Left lung (tissue), 10 donors: Measurements from ENCODE around the gene IRAK2. TPM values are rescaled to one million over a fixed set of nuclear protein-coding genes. Genes with fewer than 3 reads are reported as not detected.

Experiments
- ATAC-seq: fragments of 200-7000 bp; cut with Tn5 transposase; one replicate; pipeline ENCODE4 v1.9.1; 2020; ENCODE audit warnings: moderate library complexity
- DNase-seq, 4 donors: peaks; one replicate each; pipeline ENCODE4 v3.0.0-alpha.2; 2013 to 2020
- H3K27ac ChIP-seq, 2 donors: fragments of 200-600 bp; sonication (generic) in 1 of 2; one replicate each; pipeline versions ENCODE4 v1.5.0 to v1.8.0; 2020 to 2021
- H3K27me3 ChIP-seq, 2 donors: fragments of 200-600 bp; sonication (generic) in 1 of 2; one replicate each; pipeline versions ENCODE4 v1.5.0 to v1.8.0; 2020 to 2021
- H3K36me3 ChIP-seq, 2 donors: fragments of 200-600 bp; sonication (generic) in 1 of 2; one replicate each; pipeline versions ENCODE4 v1.5.0 to v1.8.0; 2020 to 2021
- H3K4me1 ChIP-seq, 2 donors: fragments of 200-600 bp; one replicate each; pipeline ENCODE4 v1.8.0; 2021
- H3K4me3 ChIP-seq, 2 donors: fragments of 200-600 bp; sonication (generic) in 1 of 2; one replicate each; pipeline versions ENCODE4 v1.5.0 to v1.8.0; 2020 to 2021; ENCODE audit warnings: mild to moderate bottlenecking in 1 of 2
- H3K9me3 ChIP-seq, 2 donors: fragments of 200-600 bp; sonication (generic) in 1 of 2; one replicate each; pipeline versions ENCODE4 v1.5.0 to v1.8.0; 2020 to 2021
- CTCF ChIP-seq, 2 donors: fragments of 200-600 bp; sonication (generic) in 1 of 2; IDR thresholded peaks; one replicate each; pipeline versions ENCODE4 v1.5.0 to v1.8.0; 2021; ENCODE audit warnings: antibody characterized with exemption in 2 of 2
- intact Hi-C, 2 donors: fragments of 100-400 bp; cut with DNase I; formaldehyde crosslinking; loops; one replicate each; pipeline versions ENCODE4 v1.11.2 to v1.14.2; 2022
- polyA plus RNA-seq, 6 donors: library from polyadenylated mRNA; unstranded; fragments of 120-200 nt; gene quantifications; one replicate each; pipeline ENCODE4 v1.2.1, GENCODE V29; 2013; ENCODE audit not compliant: insufficient read length in 6 of 6
- total RNA-seq, 2 donors: library from RNA; stranded (reverse); fragmentation: NEBNext Ultra II Directional; extraction: Animal tissue kit (Norgen Biotek cat#: 25700); gene quantifications; one replicate each; pipeline ENCODE4 v1.2.1, GENCODE V29; 2021
- donor health status: DM: no; HTN: yes; CAD: no.
- donor health status: DM: no; HTN: no; CAD: no.

The IRAK2 gene
- total and polyA plus RNA-seq, 8 donors, result 1.7 to 8.5 (median 2.5) TPM

GRCh38 chr3:10184250-10184649 is 19.5 kb downstream of the IRAK2 start:
- H3K4me1 ChIP-seq, result peaks cover 5 to 57% of the 10 kb centered on the region in 2 donors
- no peak for TF ChIP-seq CTCF (IDR thresholded peaks at IDR 0.05)
- no peaks in the 10 kb centered on the region for H3K27me3 ChIP-seq
- peak overlapping the region in 1 of 2 donors; percentile 3 for H3K27ac ChIP-seq
- no peaks in the 10 kb centered on the region for H3K9me3 ChIP-seq
- intact Hi-C loops, result no loop called here
- no peak overlapping the region for H3K4me3 ChIP-seq
- DNase-seq (no peak), ATAC-seq (no peak)
- H3K36me3 ChIP-seq, result peaks cover 0 to 29% of the 10 kb centered on the region in 2 donors

- no peak for TF ChIP-seq CTCF (IDR thresholded peaks at IDR 0.05)
- peak overlapping the region; percentile 27 to 66 for H3K27ac ChIP-seq
- intact Hi-C loops, result no loop called here
- H3K27me3 ChIP-seq, result no peaks in the 10 kb centered on the region
- H3K36me3 ChIP-seq, result peaks cover 0 to 10% of the 10 kb centered on the region in 2 donors
- no peak overlapping the region for H3K4me3 ChIP-seq
- no peak for ATAC-seq
- no peak for DNase-seq
- no peaks in the 10 kb centered on the region for H3K9me3 ChIP-seq
- peaks cover 22 to 70% of the 10 kb centered on the region in 2 donors for H3K4me1 ChIP-seq
These were observed 21.4 kb downstream of the IRAK2 start for GRCh38 chr3:10185804-10186762.

- TF ChIP-seq CTCF (IDR thresholded peaks at IDR 0.05), result no peak
- ATAC-seq, result no peak
- Histone ChIP-seq H3K36me3 (peaks cover 0 to 10% of the 10 kb centered on the region in 2 donors), H3K4me1 (peaks cover 32 to 73% of the 10 kb centered on the region in 2 donors), H3K4me3 (no peak overlapping the region), H3K27ac (peak overlapping the region; percentile 7 to 91), H3K9me3 (no peaks in the 10 kb centered on the region), H3K27me3 (no peaks in the 10 kb centered on the region)
- DNase-seq, result no peak
- intact Hi-C loops, result no loop called here
These were observed 22.7 kb downstream of the IRAK2 start for GRCh38 chr3:10187290-10187876.

GRCh38 chr3:10187944-10188343 is 23.2 kb downstream of the IRAK2 start:
- peaks cover 37 to 79% of the 10 kb centered on the region in 2 donors for H3K4me1 ChIP-seq
- TF ChIP-seq CTCF (IDR thresholded peaks at IDR 0.05), result no peak
- no peak overlapping the region for H3K4me3 ChIP-seq
- H3K36me3 ChIP-seq, result peaks cover 0 to 10% of the 10 kb centered on the region in 2 donors
- peak overlapping the region; percentile 7 to 91 for H3K27ac ChIP-seq
- no peaks in the 10 kb centered on the region for H3K9me3 ChIP-seq
- intact Hi-C loops, result no loop called here
- DNase-seq, result no peak
- no peaks in the 10 kb centered on the region for H3K27me3 ChIP-seq
- no peak for ATAC-seq
